ENCODE data around the gene NAA35.
"Not testable (repeated sequence)": the region's sequence is repeated elsewhere in the genome, so short reads cannot be mapped to it uniquely, and the experiment has no call there.

Gene NAA35

DNA sequence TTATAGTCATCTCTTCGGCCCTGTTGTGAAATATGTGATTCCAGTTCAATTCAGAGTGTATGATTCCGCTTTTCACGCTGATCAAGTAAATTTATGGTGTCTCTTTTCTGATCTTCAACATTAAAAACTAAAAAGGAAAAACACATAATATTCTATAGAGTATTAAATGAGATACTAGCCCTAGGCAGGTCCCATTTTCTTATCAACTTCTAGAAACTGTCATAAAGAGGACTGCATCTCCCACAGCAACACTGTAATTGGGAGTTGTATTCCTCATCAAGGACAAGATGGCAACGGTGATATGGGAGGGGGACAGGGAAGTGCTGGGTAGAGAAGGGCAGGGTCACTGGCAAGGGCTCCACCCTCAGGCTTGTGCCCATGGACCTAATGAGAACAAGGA lies 86.8 kb downstream of the NAA35 start:
- no peak for DNase-seq

DNA sequence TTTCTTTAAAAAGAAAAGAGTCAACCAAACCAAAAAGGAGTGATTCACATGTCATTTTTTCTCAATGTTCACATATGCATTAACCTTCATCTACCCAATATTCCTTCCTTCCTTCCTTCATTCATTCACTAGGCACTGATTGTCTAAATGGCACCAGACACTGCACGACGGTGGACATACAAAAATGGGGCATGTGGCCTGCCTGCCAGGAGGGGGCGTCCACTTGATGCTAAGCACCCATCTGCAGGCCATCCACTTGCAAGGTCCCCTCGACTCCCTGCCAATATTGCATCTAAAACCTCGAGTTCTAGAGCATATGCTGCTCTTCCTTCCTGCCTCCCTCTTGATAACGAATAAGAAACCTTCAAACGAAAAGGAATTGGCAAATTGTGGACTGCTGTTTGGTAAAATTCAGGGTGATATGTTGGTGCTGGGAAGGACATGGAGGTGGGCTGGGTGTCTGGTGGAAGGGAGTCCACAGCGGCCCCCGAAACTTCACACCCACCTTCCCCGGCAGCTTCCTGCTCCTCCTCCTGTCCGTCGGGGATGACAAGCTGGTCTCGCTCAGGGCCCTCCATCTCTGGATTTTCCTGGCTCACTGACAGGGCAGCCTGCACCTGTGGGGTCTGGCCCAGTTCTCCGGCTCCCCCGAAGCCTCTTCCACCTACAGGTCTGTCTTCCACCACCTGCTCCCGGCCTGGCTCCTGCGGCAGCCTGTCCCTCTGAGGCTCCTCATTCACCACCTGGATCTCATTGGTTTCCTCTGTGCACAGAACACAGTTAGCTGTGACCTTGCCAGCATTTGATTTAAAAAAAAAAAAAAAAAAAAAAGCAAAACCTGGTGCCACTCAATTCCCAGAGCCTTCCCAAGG lies 94.2 kb downstream of the NAA35 start:
- peak in 2 of 51 donors; percentile 8 to 11 for DNase-seq

DNA sequence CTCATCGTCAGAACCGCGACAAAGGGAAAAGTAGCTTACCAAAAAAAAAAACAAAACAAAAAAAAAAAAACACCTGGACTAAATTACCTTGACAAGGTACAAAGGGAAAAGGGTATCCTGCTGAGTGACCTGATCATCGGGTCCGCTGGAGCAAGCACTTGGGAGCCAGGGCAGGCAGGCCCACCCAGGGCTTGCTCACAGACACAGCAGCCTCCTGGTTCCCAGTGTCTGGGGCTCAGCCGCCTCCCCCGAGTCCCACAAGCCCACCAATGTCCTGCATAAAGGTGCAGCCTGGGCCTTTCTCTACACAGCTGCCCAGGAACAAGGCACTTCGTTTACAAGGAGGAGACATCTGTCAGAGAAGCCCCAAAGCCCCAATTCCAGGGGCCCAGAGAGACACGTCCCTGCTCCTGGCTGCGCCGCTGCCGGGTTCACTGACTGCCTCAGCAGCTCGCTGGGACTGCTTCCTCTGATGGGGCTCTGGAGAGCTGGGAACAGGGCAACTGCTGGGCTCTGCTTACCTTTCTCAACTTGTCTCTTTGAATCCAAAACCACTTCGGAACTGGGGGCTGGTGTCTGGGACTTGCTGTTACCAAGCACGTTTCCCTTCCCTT lies 95.0 kb downstream of the NAA35 start:
- DNase-seq = peak in 1 of 51 donors; percentile 15

DNA sequence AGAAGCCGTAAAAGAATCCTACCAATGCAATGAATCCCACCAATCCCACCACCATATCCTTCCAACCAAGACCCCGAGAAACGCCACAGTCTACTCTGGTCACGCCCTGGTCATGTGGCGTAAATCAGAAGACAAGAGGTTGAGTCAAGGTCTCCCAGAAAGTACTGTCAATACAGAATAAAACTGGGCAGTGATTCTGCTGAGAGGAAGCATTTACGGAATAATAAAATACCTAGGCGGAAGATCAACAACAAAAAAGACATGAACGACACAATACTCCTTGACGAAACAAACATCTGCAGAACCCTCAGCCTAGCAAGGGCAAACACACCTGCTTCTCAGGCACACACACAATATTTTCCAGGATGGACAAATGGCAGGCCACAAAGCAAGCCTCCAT lies 95.6 kb downstream of the NAA35 start:
- no peak for DNase-seq

DNA sequence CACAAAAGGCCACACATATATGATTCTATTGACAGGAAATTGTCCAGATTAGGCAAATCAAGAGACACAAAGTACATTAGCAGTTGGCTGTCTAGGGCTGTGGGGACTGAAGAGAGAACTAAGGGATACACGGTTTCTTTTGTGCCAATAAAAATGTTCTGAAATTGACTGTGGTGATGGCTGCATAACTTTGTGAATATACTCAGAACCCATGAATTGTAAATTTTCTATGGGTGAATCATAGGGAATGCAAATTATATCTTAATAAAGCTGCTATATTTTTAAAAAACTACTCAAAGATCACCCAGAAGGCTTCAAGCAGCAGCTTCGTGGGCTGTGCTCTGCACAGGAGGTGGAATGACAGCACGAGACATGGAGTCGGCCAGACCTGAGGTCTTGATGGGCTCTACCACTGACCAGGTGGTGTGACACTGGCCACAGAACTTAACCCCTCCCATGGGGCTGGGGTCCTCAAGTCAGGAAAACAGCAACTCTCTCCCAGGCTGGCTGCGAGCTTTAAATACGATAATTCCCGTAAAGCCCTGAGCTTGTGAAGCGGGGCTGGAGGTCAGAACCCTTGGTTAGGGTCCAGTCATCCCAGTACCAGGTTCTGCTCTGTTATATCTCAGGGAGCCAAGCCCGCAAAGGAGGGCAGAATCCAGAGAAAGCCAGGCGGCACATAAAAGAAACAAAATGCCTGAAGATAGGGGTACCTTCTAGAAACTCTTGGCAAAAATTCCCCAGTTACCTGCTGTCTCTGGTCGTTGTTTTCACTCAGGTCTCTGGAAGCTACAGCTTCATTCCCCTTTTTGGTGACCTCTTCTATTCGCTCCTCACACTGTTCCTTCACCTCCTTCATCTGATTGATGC lies 99.3 kb downstream of the NAA35 start:
- no peak for DNase-seq

DNA sequence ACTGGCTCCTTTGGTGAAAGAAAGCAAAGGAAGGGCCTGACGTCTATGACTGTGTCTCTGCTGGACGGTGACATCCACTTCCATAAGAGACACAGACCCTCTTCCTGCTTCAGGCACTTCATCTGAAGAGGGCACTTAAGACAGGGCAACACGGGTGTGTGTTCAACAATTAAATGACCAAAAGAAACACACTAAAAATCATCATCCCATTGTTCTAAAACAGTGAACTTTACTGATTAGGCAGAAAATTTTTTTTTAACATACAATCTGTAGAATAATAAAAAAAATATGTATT lies 99.9 kb downstream of the NAA35 start:
- no peak for DNase-seq

DNA sequence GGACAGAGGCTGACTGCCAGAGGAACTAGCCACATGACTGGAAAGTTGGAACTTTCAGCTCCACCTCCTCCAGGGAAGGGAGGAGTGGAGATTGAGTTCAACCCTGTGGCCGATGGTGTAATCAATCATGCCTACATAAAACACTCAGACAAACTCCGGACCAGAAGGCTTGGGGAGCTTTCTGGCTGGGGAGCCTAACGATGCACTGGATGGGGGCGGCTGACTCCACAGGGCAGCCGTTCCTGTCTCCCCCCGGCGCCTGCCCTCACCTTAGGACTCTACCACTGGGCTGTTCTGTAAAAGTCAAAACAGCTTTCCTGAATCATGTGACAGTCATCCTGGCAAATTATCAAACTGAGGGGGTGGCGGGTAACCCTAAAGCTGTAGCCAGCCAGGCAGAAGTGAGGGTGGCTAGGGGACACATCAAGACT lies 100.4 kb downstream of the NAA35 start:
- DNase-seq = no peak

DNA sequence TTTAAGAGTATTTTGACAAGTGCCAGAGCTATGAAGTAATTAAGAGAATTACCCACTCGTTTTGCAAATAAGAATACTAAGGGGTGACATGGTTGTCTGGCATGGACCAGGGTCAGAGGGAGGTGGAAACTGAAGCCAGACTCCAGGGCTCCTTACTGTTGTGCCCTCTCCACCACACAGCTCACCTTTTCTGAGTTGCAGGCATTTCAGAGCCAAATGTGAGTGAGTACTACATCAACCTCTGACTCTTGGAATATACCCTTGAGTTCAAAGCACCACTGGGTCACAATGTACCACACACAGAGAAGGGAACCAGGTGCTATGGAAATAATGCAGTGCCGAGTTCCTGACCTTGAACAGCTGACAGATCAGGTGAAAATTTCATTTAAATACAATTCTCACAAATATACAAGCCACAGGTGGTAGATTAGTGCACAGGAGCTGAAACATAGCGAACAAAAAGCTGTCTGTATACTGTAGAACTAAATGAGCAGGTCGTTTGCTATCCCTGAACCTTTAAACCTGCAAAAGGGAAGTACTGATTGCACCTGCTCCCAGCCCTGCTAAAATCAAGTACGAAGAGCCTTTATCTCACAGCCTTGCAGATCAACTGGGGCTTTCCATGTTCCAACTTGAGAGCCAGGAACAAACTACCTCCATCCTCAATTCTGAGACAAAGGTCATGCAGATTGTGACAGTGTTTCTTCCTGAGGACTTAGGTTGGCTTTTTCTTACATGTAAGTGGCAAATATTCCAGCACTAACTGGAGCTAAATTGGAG lies 101.4 kb downstream of the NAA35 start:
- no peak for DNase-seq

DNA sequence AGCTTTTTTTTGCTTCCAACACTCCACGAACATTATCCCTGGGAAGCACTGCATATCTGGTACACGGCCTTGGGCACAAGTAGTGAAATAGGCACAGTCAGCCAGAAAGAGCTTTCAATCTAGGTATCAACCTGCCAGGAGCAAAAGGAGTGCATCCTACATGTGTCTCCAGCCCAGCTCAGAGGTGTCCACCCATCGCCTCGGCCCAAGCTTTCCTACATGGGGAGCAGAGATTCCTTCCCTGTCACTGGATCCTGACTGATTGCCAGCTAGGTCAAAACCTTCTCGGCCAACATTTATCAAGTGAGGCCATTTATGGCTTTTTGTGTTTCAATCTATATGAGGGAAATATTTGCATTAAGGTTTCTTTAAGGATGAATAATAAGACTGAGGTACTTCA lies 102.6 kb downstream of the NAA35 start:
- DNase-seq = no peak

DNA sequence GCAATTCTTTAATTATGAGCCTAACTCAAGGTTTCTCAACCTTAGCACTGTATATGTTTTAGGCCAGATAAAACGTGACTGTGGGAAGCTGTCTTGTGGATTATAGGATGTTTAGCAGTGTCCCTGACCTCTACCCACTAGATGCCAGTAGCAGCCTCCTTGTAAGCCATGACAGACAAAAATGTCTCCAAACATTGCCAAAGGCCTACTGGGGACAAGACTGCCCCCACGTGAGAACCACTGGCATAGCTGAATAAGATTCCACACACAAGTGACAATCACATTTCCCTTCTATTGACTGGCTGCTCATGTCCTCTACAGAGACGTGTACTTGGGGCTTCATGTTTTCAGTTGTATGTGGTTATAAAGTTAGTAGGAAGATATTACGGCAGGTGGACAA lies 103.1 kb downstream of the NAA35 start:
- DNase-seq = peak in 1 of 51 donors; percentile 15

DNA sequence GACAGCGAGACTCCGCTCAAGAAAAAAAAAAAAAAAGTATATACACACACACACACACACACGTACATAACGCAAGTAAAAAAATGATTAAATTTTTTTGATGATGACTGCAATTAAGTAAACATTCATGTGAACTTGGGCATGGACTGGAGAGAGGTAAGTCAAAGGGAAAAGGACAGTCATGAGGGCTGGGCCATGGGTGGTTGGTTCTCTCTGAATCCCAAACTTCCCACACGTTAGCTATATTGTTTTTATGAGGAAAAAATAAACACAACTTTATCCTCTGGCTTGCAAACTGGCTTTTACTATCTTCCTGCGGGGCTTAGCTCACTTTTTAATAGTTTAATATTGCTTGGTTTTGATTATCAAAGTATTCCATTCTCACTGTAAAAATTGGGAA lies 104.7 kb downstream of the NAA35 start:
- no peak for DNase-seq

DNA sequence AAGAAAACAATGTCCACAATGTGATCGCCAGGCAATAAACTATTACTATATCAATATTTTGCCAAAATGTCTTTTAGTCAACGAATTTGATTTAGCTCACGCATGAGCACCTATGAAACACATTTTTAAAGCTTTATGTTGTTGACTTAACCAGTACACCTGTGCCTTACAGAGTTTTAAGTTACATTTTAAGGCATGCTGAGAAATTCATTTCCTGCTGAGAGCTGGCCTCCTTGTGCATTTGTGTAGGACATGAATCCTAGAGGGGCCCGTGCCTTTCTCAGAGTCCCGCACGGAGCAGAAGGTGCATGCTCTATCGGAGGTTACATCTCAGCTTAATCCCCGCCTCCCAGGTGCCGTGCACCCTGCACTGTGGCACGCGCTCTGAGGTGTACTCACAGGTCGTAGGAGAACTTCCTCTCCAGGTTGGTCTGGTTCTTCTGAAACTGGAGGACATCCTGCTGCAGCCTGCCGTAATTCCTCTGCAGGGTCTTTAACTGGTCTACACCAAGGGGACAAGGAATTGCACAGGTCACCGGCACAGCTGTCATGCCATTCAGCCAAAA lies 105.2 kb downstream of the NAA35 start:
- DNase-seq = no peak

DNA sequence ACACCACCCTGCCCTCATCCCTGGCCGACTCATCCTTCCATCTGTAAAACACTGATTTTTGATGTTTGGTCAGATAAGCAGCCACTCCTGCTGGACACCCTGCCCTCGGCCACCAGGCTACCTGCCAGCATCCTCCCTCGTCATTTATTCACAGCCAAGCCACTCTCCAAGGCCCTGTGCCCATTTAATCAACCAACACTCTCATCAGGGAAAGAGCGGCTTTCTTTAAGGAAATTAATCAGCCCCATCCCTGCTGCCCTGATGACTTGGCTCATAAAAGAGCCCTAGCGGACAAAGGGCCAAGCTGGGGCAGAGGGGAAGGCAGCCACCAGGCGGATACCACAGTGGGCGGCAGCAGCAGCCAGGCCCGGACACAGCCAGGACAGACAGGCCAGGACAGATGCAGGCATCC lies 106.0 kb downstream of the NAA35 start:
- peak in 1 of 51 donors; percentile 12 for DNase-seq

DNA sequence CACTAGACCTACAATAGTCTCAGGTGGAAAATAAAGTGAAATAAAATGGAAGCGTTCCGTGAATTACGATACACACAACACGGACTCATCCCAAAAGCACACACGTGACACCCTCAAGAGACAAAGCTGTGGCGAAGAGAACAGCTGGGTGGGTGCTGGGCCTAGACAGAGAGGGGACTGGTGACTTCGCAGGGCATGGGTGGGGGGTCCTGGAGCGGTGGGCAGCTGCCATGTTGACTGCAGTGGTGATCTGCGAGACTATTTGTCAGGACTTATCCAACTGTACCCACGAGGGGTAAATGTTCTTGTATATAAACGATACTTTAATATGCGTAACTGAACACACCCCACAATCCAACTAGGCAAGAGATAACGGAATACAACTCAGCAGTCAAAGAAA lies 106.4 kb downstream of the NAA35 start:
- no peak for DNase-seq

DNA sequence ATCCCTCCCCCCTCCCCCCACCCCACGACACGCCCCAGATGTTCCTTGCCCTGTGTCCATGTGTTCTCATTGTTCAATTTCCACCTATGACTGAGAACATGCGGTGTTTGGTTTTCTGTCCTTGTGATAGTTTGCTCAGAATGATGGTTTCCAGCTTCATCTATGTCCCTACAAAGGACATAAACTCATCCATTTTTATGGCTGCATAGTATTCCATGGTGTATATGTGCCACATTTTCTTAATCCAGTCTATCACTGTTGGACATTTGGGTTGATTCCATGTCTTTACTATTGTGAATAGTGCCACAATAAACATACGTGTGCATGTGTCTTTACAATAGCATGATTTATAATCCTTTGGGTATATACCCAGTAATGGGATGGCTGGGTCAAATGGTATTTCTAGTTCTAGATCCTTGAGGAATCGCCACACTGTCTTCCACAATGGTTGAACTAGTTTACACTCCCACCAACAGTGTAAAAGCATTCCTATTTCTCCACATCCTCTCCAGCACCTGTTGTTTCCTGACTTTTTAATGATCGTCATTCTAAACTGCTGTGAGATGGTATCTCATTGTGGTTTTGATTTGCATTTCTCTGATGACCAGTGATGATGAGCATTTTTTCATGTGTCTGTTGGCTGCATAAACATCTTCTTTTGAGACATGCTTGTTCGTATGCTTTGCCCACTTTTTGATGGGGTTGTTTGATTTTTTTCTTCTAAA lies 107.2 kb downstream of the NAA35 start:
- DNase-seq = not testable (repeated sequence)

DNA sequence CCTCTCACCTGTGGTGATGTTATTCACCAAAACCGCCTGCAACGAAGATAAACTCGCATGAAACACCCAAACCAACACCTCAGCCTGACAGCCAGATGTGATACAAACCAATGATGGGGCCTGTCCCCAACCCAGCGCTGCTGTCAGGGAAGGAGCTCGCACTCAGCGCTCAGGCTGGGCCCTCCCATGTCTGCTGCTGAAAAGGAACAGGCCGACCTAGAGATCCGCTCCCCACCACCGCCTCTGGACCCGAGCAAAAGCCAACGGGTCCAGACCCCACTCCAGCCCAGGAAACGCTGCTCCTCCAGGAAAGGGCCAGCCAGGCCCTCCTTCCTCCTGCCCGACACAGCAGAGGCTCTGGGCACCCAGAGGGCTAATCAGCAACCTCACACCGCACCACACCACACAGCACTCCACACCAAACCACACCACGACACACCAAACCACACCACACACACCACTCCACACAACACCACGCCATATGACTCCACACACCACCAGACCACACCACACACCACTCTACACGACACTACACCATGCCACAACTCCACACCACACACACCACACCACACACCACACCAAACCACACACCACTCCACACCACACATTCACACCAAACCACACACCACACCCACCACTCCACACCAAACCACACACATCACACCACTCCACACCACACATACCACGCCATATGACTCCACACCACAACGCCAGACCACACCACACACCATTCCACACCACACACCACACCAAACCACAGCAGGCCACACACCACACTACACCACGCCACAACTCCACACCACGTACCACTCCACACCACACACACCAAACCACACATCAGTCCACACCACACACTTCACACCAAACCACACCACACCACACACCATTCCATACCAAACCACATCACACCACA lies 111.9 kb downstream of the NAA35 start:
- no peak for DNase-seq

DNA sequence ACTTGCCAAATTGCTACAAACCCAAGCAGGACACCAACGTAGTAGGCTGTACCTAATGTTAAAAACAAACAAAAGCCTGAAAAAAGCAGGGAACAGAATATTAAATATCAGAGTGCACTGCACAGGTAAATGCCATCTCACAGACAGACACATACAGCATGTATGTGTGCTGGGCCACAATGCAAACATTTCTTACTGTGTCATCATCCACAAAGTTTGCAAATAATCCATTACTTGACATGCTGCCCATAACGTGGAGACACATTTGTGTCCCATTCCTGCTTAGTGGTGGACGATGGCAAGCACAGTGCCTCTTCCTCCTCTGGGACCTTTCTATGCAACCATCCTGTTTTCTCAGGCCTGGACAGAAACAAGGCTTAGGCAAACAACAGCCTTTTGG lies 113.7 kb downstream of the NAA35 start:
- DNase-seq = no peak

DNA sequence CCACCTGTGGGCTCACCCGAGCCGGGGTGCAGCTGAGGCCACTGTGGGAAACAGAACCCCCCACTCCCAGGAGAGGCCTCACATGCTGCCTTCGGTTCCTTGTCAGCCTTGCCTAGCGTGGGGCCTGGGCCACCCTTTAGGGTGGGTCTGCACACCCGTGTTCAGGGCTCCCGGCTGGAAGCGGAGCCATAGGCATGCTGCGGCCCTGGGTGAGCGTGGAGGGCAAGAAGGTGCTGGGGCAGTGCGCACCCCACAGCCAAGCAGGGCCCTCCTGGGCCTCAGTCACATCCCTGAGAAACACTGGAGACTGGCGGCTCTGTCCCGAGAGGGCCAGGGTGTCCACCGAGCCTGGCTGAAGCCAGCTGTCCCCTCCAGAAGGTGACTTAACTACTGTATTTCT lies 116.5 kb downstream of the NAA35 start:
- DNase-seq = no peak

DNA sequence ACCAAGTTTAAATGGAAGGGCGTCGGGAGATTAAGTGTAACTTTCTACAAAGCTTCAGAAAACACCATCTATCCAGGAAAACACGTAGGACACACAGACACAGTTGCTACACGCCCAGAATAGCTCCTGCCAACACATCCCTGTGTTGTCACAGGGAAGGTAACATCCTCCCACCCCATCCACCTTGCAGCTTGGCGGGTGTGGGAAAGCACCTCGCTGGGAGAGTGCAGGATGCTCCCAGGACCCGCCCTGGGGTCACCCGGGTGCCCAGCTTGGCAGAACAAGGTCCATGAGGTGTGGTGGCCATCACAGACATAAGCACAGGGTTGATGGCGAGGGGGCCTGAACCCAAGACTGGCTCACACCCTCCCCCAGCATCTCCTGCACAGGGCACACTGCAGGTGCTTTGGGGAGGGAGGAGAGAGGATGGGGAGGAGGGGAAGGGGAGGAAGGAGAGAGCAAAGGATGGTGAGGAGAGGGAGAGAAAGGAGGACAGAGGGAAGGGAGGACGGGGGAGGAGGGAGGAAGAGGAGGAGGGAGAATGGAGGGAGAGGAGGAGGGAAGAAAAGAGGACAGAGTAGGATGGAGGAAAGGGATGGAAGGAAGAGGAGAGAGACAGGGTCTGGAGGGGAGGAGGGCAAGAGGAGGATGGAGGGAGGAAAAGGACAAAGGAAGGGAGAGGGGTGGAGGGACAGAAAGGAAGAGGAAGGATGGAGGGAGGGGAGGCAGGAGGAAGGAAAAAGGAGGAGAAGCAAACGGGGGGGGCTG lies 121.2 kb downstream of the NAA35 start:
- DNase-seq = no peak
